NCI-H82 treated with DMSO at 0.1 percent for 48 hours (cell line): ENCODE measurements around the gene ABHD2.

Source experiments
- DNase-seq: peaks from one replicate; lab custom pipeline; 2025; ENCODE audit not compliant: unreplicated experiment; lab: John Stamatoyannopoulos, UW

Gene ABHD2

DNA sequence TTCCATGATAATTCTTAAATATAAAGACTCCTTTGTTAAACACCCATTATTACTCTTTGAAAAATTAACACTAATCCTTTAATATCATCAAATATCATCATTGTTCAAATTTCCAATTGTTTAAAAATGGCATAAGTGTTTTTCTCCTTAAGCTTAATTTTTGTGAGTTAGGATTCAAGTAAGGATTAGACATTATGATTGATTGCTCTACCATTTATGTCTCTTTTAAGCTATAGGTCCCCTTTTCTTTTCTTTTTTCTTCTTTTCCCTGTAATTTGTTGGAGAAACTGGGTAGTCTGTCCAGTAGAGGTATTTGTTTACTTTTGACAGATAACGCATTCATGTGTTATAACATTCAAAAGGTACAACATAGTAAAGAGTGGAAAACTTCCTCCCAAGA is 9.1 kb downstream of the ABHD2 start:
- no peak for DNase-seq

DNA sequence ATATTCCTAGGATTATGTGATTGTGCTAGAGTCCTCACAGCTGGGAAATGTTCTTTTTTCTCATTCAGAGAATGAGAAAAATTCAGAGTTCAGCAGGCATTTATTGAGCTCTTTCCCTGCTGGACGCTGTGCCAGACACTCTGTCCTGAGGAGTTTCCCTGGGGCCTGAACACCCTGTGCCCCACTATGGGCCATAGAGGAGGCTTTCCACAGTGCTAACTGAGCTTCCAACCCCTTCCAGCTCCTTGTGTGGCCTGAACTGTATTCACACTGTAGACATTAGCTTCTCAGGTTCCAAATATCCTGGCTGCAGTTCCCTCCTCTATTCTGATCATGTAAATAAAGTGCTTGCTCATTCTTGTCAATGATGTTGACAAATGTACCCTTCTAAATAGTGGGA is 10.0 kb downstream of the ABHD2 start:
- DNase-seq = no peak

DNA sequence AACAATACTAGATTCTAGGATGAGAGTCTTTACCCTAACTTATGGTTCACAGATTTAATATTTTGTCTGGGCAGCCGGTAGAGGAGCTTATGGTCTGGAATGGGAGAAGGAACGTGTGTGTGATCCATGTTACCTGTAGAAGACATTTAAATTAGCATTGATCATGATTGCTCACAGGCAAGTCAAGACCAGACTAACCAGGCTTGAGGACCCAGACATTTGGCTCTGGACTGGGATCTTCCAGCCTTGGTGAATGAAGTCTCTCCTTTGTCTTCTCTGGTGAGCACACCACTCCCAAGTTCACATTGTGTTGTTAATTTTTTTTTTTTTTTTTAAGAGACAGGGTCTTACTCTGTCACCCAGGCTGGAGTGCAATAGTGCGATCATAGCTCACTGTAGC is 11.7 kb downstream of the ABHD2 start:
- no peak for DNase-seq

GRCh38 chr15:89101302-89102193 is 13.3 kb downstream of the ABHD2 start:
- DNase-seq = no peak

DNA sequence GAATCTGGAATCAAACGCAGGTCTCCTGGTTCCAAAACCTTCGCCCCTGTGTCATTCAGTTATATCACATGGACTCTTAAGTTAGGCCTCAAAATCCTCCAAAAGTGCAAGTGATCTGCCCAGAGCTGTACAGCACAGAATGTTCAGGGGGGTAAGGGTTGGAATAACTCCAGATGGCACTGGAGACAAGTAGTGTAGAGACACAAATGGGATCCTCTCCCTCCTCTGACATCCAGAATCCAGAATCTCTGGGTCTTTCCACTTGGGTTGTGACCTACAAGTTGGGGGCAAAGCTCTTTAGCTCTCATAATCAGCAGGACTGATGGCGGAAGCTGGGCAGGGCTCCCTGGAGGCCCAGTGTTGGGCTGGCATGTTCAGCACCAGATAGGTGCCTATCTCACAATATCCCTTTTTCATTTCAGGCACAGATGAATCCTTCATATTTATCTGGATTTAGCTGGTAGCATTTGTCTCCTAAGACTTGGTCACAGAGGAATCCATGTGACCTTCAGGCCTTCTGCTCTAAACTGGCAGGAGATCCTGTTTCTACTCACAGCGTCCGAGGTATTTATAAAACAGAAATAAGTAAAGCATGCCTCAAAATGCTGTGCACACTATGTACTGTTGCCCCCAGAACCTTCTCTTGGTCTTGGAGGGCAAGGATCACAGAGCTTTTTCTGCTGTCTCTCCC is 15.4 kb downstream of the ABHD2 start:
- DNase-seq = no peak

DNA sequence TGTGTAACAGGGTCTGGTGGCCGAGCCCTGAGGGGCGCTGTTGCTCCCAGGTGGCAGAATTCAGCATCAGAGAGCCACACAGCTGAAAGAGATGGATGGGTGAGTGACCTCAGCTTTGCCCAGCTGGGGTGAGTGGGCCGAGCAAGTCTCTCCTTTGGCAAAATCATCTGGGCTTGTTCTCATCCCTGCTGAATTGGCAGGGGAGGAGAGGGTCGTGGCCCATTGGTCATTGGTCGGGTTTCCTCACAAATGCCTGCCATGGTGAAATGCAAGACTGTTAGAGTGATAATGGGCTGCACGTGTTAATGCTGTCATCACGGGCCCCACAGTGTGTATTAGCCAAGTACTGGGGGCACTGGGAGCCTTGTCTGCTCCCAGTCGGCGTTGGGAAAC is 15.9 kb downstream of the ABHD2 start:
- DNase-seq = no peak

DNA sequence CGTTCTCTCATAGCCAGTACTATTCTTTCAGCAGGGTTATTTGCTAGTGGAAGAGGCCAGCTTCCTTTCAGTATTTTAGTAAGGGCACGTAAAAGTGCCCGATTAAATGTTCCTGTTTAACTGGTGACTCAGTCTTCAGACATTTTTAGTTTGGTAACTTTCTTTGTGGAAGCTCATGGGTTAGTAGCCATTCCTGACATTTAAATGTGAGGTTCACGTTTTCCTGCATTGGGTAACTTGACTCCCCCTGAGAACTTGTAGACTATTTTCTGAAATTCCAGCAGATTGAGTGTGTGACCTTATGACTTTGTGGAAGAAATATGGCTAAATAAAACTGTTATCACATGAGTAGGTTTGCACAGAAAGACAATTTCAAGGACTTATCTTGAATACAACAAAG is 16.9 kb downstream of the ABHD2 start:
- no peak for DNase-seq

DNA sequence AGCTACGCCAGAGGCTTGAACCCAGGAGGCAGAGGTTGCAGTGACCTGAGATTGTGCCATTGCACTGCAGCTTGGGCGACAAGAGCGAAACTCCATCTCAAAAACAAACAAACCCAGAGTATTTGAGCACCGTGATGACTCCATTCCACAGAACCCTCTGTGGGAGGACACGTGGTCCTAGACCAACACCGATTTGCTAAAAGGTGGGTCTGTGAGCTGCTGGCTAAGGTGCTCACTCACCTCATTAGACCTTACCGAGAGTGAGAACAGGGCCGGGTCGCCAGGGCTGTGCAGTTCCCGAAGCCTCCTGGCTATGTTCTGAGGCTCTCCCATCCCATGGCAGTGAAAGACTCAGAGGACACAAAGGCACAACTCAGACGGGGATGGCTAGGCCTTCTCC is 17.9 kb downstream of the ABHD2 start:
- no peak for DNase-seq

- DNase-seq = no peak
These were observed 19.7 kb downstream of the ABHD2 start for GRCh38 chr15:89107984-89108383.

- no peak for DNase-seq
These were observed 20.6 kb downstream of the ABHD2 start for GRCh38 chr15:89108835-89109234.

- no peak for DNase-seq
These were observed 21.0 kb downstream of the ABHD2 start for GRCh38 chr15:89109238-89109637.

- no peak for DNase-seq
These were observed 21.8 kb downstream of the ABHD2 start for GRCh38 chr15:89110060-89110459.

GRCh38 chr15:89111352-89111751 is 23.1 kb downstream of the ABHD2 start:
- DNase-seq = no peak

- no peak for DNase-seq
These were observed 23.7 kb downstream of the ABHD2 start for GRCh38 chr15:89111961-89112340.

GRCh38 chr15:89112341-89112971 is 24.2 kb downstream of the ABHD2 start:
- DNase-seq = no peak

DNA sequence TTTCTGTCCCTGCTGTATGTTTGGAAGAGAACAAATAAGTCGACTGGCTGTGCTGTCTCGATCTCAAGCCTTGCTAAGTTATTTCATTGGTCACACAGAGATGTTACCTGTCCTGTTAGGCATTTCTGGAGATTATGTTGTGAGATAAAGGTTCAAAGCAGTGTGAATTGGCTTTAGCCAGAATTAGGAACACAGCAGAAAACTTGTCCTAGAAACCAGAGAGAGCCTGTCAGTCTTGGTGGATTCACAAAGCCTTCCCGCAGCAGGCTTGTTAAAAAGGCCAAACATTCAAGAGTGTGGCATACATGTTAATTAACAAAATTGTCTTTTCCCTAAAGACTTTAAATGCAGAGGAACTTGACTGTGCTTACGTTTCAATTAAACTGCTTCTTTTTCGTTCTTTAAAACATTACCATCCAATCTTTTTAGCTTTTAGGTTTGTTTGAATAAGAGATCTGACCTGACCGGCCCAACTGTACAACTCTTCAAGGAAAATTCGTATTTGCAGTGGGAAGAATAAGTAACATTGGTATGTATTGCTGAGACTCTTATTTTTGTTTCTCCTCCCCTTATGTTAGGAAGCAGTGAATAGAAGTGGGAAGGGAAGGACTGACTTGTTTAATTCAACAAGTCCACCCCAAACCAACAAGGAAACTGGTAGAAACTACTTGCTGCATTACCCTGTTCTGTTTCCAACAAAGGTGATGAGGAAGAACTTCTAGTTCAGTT is 25.2 kb downstream of the ABHD2 start:
- DNase-seq = no peak

- DNase-seq = no peak
These were observed 26.7 kb downstream of the ABHD2 start for GRCh38 chr15:89114990-89115389.

- no peak for DNase-seq
These were observed 27.3 kb downstream of the ABHD2 start for GRCh38 chr15:89115547-89115946.

GRCh38 chr15:89116404-89116803 is 28.1 kb downstream of the ABHD2 start:
- DNase-seq = no peak

- DNase-seq = no peak
These were observed 29.5 kb downstream of the ABHD2 start for GRCh38 chr15:89117790-89118189.

DNA sequence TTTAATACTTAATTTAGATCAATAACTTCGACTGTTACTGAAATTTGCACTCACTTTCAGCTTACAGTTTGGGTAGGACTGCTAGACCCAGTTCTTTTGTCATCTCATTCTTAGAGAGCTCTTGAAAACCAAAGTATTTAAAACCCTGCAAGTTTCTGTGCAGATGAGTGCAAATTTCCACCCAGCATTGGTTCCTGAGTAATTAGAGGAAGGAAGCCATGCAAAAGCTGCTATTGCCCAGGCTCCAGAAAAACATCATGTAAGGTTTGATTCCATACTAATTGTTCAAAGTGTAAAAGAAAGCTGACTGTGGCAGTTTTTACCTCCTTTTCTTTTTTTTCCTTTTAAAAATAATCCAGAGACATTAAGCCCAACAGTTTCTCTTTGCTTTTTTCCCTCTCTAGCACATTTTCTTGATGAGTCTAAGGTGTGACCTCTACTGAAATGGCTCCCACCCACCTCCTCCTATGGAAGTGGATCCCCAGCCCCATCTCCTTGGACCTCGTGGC is 30.3 kb downstream of the ABHD2 start:
- no peak for DNase-seq
